Measurements from ENCODE around the gene ASXL3. TPM values are rescaled to one million over a fixed set of nuclear protein-coding genes. Genes with fewer than 3 reads are reported as not detected.

Gene ASXL3
- total and polyA plus RNA-seq, 2 experiments from 2014 or later: 6.1 to 10.0 TPM

GRCh38 chr18:33733376-33733775 lies 155.4 kb downstream of the ASXL3 start:
- no peaks in the 10 kb centered on the region for H3K27me3 ChIP-seq
- no peak overlapping the region for H3K27ac ChIP-seq
- no peaks in the 10 kb centered on the region for H3K36me3 ChIP-seq
- no peak for DNase-seq (ENCODE audit: low read depth in 1 of 2, low spot score in 1 of 2)
- no peaks in the 10 kb centered on the region for H3K9me3 ChIP-seq (ENCODE audit: low read depth)
- no peak overlapping the region for H3K4me3 ChIP-seq
- no peak for TF ChIP-seq CTCF (IDR thresholded peaks at IDR 0.05; ENCODE audit: low read depth, low read length)
- H3K4me1 ChIP-seq (ENCODE audit: low read depth): peaks cover 16% of the 10 kb centered on the region

GRCh38 chr18:33735428-33735827 lies 157.4 kb downstream of the ASXL3 start:
- Histone ChIP-seq H3K4me1 (ENCODE audit: low read depth) (peaks cover 16% of the 10 kb centered on the region), H3K27ac (no peak overlapping the region), H3K36me3 (peaks cover 10% of the 10 kb centered on the region), H3K9me3 (ENCODE audit: low read depth) (no peaks in the 10 kb centered on the region), H3K27me3 (no peaks in the 10 kb centered on the region), H3K4me3 (no peak overlapping the region)
- DNase-seq (ENCODE audit: low read depth in 1 of 2, low spot score in 1 of 2): no peak
- TF ChIP-seq CTCF (IDR thresholded peaks at IDR 0.05; ENCODE audit: low read depth, low read length): no peak

GRCh38 chr18:33741760-33742159 lies 163.7 kb downstream of the ASXL3 start:
- Histone ChIP-seq H3K4me1 (ENCODE audit: low read depth) (no peaks in the 10 kb centered on the region), H3K4me3 (no peak overlapping the region)
- no peak for TF ChIP-seq CTCF (IDR thresholded peaks at IDR 0.05; ENCODE audit: low read depth, low read length)

GRCh38 chr18:33744032-33744697 lies 166.1 kb downstream of the ASXL3 start:
- Histone ChIP-seq H3K4me3 (no peak overlapping the region), H3K27me3 (no peaks in the 10 kb centered on the region), H3K36me3 (peaks cover 22% of the 10 kb centered on the region), H3K4me1 (ENCODE audit: low read depth) (no peaks in the 10 kb centered on the region), H3K27ac (peak overlapping the region; percentile 30), H3K9me3 (ENCODE audit: low read depth) (no peaks in the 10 kb centered on the region)
- DNase-seq (ENCODE audit: low read depth in 1 of 2, low spot score in 1 of 2): no peak
- TF ChIP-seq CTCF (IDR thresholded peaks at IDR 0.05; ENCODE audit: low read depth, low read length): no peak

More at GRCh38 chr18:33741760-33742159, 163.7 kb downstream of the ASXL3 start:
- Histone ChIP-seq H3K36me3 (peaks cover 22% of the 10 kb centered on the region), H3K9me3 (ENCODE audit: low read depth) (no peaks in the 10 kb centered on the region), H3K27ac (no peak overlapping the region), H3K27me3 (no peaks in the 10 kb centered on the region)
- DNase-seq (ENCODE audit: low read depth in 1 of 2, low spot score in 1 of 2): no peak

- no peaks in the 10 kb centered on the region for H3K27me3 ChIP-seq
- H3K36me3 ChIP-seq: peaks cover 13% of the 10 kb centered on the region
- no peak overlapping the region for H3K27ac ChIP-seq
- TF ChIP-seq CTCF (IDR thresholded peaks at IDR 0.05; ENCODE audit: low read depth, low read length): no peak
- no peaks in the 10 kb centered on the region for H3K9me3 ChIP-seq (ENCODE audit: low read depth)
- DNase-seq (ENCODE audit: low read depth in 1 of 2, low spot score in 1 of 2): no peak
- H3K4me3 ChIP-seq: no peak overlapping the region
- H3K4me1 ChIP-seq (ENCODE audit: low read depth): peaks cover 2% of the 10 kb centered on the region
These were observed 167.3 kb downstream of the ASXL3 start for GRCh38 chr18:33745151-33745795.
